Endothelial cell of umbilical vein (primary cell): ENCODE results near the gene KCNMA1. TPM values are rescaled to one million over a fixed set of nuclear protein-coding genes. Genes with fewer than 3 reads are reported as not detected.

Experiments
- BruUV-seq: library from RNA; stranded (reverse); fragments of 400-500 nt; replicated peaks from 2 replicates; lab custom pipeline; 2021; lab: Mats Ljungman, UMichigan
- CTCF ChIA-PET: fragments of 300-600, 350-600 bp; sonication (Branson Sonifier 250); formaldehyde crosslinking; loops from one replicate; lab custom pipeline; 2021; ENCODE audit warnings: antibody characterized with exemption, inconsistent platforms; lab: Charles Lee
- POLR2A ChIA-PET: fragments of 300-600, 350-600 bp; sonication (Branson Sonifier 250); formaldehyde crosslinking; loops from one replicate; lab custom pipeline; 2021; ENCODE audit warnings: antibody characterized with exemption, inconsistent platforms; lab: Charles Lee
- DNase-seq: peaks from one replicate; pipeline ENCODE4 v3.0.0-alpha.2; 2011; ENCODE audit warnings: low read depth, low spot score
- FAIRE-seq: peaks from 2 replicates; lab custom pipeline; 2011; peaks lifted over from hg19 to GRCh38; lab: Jason Lieb, UNC
- H2AFZ ChIP-seq: 2 replicates; pipeline ENCODE4 v1.6.0; 2012; ENCODE audit warnings: low read depth, low read length, control low read depth, inconsistent platforms
- H3K27ac ChIP-seq: 2 replicates; pipeline ENCODE4 v1.5.1; 2011; ENCODE audit warnings: low read depth, mild to moderate bottlenecking, control low read depth, low read length, moderate library complexity; ENCODE audit not compliant: insufficient read depth
- H3K27me3 ChIP-seq, 2 experiments: 2 replicates each; pipeline versions ENCODE4 v1.6.0 to v1.6.1; 2011; ENCODE audit warnings: low read length in 2 of 2, mixed read lengths in 1 of 2; ENCODE audit not compliant: control insufficient read depth in 2 of 2, insufficient read depth in 2 of 2
- H3K36me3 ChIP-seq, 2 experiments: 2 replicates in 1 of 2; 3 replicates in 1 of 2; pipeline ENCODE4 v1.5.1; 2011; ENCODE audit warnings: low read length in 2 of 2, mild to moderate bottlenecking in 1 of 2, moderate library complexity in 1 of 2; ENCODE audit not compliant: control insufficient read depth in 2 of 2, insufficient read depth in 2 of 2; ENCODE audit errors: extremely low read depth in 1 of 2
- H3K4me1 ChIP-seq: 3 replicates; pipeline ENCODE4 v1.5.1; 2011; ENCODE audit warnings: mild to moderate bottlenecking, low read length; ENCODE audit not compliant: control insufficient read depth, insufficient read depth; ENCODE audit errors: extremely low read depth
- H3K4me2 ChIP-seq: 2 replicates; pipeline ENCODE4 v1.6.1; 2011; ENCODE audit warnings: low read length, control low read depth, mixed read lengths; ENCODE audit not compliant: insufficient read depth
- H3K4me3 ChIP-seq, 3 experiments: fragments of 200-600 bp in 1 of 3; sonication (generic), shearing (Covaris generic) in 1 of 3; replicated peaks in 1 of 3; 2 replicates each; pipeline ENCODE4 v1.5.1; 2011 to 2016; ENCODE audit warnings: control low read depth in 3 of 3, low read length in 3 of 3, mild to moderate bottlenecking in 2 of 3, inconsistent platforms in 1 of 3, low read depth in 1 of 3, moderate library complexity in 1 of 3; ENCODE audit not compliant: insufficient read depth in 1 of 3
- H3K79me2 ChIP-seq: 2 replicates; pipeline ENCODE4 v1.6.0; 2012; ENCODE audit warnings: low read length, inconsistent platforms; ENCODE audit not compliant: control insufficient read depth, insufficient read depth
- H3K9ac ChIP-seq: replicated peaks from 2 replicates; pipeline ENCODE3; 2011; ENCODE audit warnings: low read length, control low read depth; ENCODE audit not compliant: insufficient read depth; ENCODE audit errors: extremely low read depth
- H3K9me1 ChIP-seq: replicated peaks from 3 replicates; pipeline ENCODE4 v1.6.0; 2011; ENCODE audit warnings: mild to moderate bottlenecking, low read length; ENCODE audit not compliant: control insufficient read depth, insufficient read depth; ENCODE audit errors: extremely low read depth
- H3K9me3 ChIP-seq: replicated peaks from 2 replicates; pipeline ENCODE4 v1.5.1; 2012; ENCODE audit warnings: low read length, inconsistent platforms; ENCODE audit not compliant: control insufficient read depth, insufficient read depth
- H4K20me1 ChIP-seq: replicated peaks from 2 replicates; pipeline ENCODE3; 2011; ENCODE audit warnings: mild to moderate bottlenecking, low read length; ENCODE audit not compliant: control insufficient read depth, insufficient read depth; ENCODE audit errors: extremely low read depth
- CTCF ChIP-seq, 2 donors: IDR thresholded peaks; 1 replicate in 1 of 2; 2 replicates in 1 of 2; pipeline ENCODE4 v1.5.1; 2011; ENCODE audit warnings: low read length in 2 of 2, mild to moderate bottlenecking in 2 of 2, moderate library complexity in 2 of 2, control low read depth in 1 of 2, inconsistent platforms in 1 of 2, low read depth in 1 of 2; ENCODE audit not compliant: insufficient read depth in 1 of 2; ENCODE audit errors: extremely low read depth in 1 of 2
- EZH2 ChIP-seq: IDR thresholded peaks from 2 replicates; pipeline ENCODE4 v1.6.1; 2012; ENCODE audit warnings: borderline replicate concordance, low read depth, mild to moderate bottlenecking, moderate library complexity, low read length, inconsistent platforms; ENCODE audit not compliant: severe bottlenecking
- FOS ChIP-seq: IDR thresholded peaks from 2 replicates; pipeline ENCODE4 v1.6.1; 2011; ENCODE audit warnings: mild to moderate bottlenecking, low read length, moderate library complexity, borderline replicate concordance; ENCODE audit not compliant: insufficient read depth
- GATA2 ChIP-seq: IDR thresholded peaks from 2 replicates; pipeline ENCODE4 v1.7.0; 2011; ENCODE audit warnings: low read depth, mild to moderate bottlenecking, moderate library complexity, mixed read lengths, low read length; ENCODE audit not compliant: insufficient read length, insufficient read depth
- JUN ChIP-seq: IDR thresholded peaks from 2 replicates; pipeline ENCODE4 v1.6.1; 2011; ENCODE audit warnings: borderline replicate concordance, low read depth; ENCODE audit not compliant: insufficient read length, insufficient read depth
- MYC ChIP-seq: IDR thresholded peaks from one replicate; pipeline ENCODE4 v1.6.1; 2011; ENCODE audit warnings: mild to moderate bottlenecking, low read depth, low read length
- POLR2A ChIP-seq: IDR thresholded peaks from 2 replicates; pipeline ENCODE4 v1.6.1; 2012; ENCODE audit warnings: low read depth, mild to moderate bottlenecking, control low read depth, low read length
- POLR2AphosphoS5 ChIP-seq: IDR thresholded peaks from 2 replicates; pipeline ENCODE4 v1.6.1; 2012; ENCODE audit warnings: low read depth, mild to moderate bottlenecking, control low read depth, low read length, moderate library complexity; ENCODE audit not compliant: insufficient read depth
- dilution Hi-C: fragments of 300-500 bp; cut with MboI; formaldehyde crosslinking; loops from one replicate; pipeline ENCODE4 v1.15.0; 2019; ENCODE audit warnings: low sequenced_read_pairs; ENCODE audit not compliant: extremely low pct_ligation_motif_present
- intact Hi-C: fragments of 100-400 bp; cut with micrococcal nuclease; formaldehyde crosslinking; loops from one replicate; pipeline ENCODE4 v1.10.0; 2022
- polyA plus RNA-seq, 4 experiments: library from polyadenylated mRNA; depleted of rRNA in 3 of 4; stranded (reverse) in 3 of 4; unstranded in 1 of 4; fragments of >200 nt; gene quantifications; 2 replicates each; pipeline versions ENCODE4 v1.2.1 to v1.2.3, GENCODE V29; 2011 to 2012; ENCODE audit warnings: missing spikeins in 1 of 4
- total RNA-seq: library from RNA; stranded (reverse); gene quantifications from 2 replicates; pipeline ENCODE4 v1.2.3, GENCODE V29; 2021
- TF ChIP-seq, protein P1 (sequence below): IDR thresholded peaks from 2 replicates; pipeline ENCODE4 v1.6.1; 2011; ENCODE audit not compliant: insufficient read depth, insufficient read length

KCNMA1 gene
- total and polyA plus RNA-seq, 2 donors (not counting 3 experiments of a cell fraction or from before 2014, with no cell fraction given) = 0.10 to 0.82 TPM

GRCh38 chr10:77231375-77231774, 406.2 kb downstream of the KCNMA1 start:
- intact Hi-C loops = no loop called here
- no peak overlapping the region for H3K9ac ChIP-seq
- BruUV-seq = no TSS peak
- no peak overlapping the region for H3K27ac ChIP-seq
- H2AFZ ChIP-seq = no peak overlapping the region
- H3K27me3 ChIP-seq = peaks cover 0 to 9% of the 10 kb centered on the region in 2 experiments
- dilution Hi-C loops = no loop called here
- H3K4me1 ChIP-seq = no peaks in the 10 kb centered on the region
- TF ChIP-seq GATA2 (no peak), POLR2A (no peak), FOS (no peak), MYC (no peak), EZH2 (no peak), CTCF (IDR thresholded peaks at IDR 0.05; ENCODE audit: extremely low read depth in 1 of 2, insufficient read depth in 1 of 2, low read depth in 1 of 2, low read length in 2 of 2) (no peak), JUN (no peak), POLR2AphosphoS5 (no peak)
- TF ChIP-seq, protein P1, sequence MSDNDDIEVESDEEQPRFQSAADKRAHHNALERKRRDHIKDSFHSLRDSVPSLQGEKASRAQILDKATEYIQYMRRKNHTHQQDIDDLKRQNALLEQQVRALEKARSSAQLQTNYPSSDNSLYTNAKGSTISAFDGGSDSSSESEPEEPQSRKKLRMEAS = no peak
- H3K9me3 ChIP-seq = no peaks in the 10 kb centered on the region
- H3K4me3 ChIP-seq = no peak overlapping the region
- CTCF ChIA-PET = interaction anchor here (1.0 kb wide), 1 partner anchor 22 kb away, joined by 4 read pairs; no protein-coding TSS in a partner anchor
- FAIRE-seq = no peak
- no peaks in the 10 kb centered on the region for H3K79me2 ChIP-seq
- H3K9me1 ChIP-seq = no peaks in the 10 kb centered on the region
- no peak overlapping the region for H3K4me2 ChIP-seq
- no peak for DNase-seq
- H3K36me3 ChIP-seq = no peaks in the 10 kb centered on the region
- H4K20me1 ChIP-seq = no peaks in the 10 kb centered on the region
- POLR2A ChIA-PET = no interaction called here
